H1 (cell line): Measurements from ENCODE around the gene POLR3H. TPM values are rescaled to one million over a fixed set of nuclear protein-coding genes. Genes with fewer than 3 reads are reported as not detected.

Experiments
- BRCA1 ChIP-seq: IDR thresholded peaks from 2 replicates; pipeline ENCODE4 v1.6.1; 2012; ENCODE audit warnings: low read depth, low read length, improper control_type of control experiment
- CBX8 ChIP-seq: fragments of 300-800, 300-1000 bp; sonication (generic); IDR thresholded peaks from 2 replicates; pipeline ENCODE4 v1.7.1; 2016; ENCODE audit warnings: low read depth, low read length, borderline replicate concordance
- RBBP5 ChIP-seq: IDR thresholded peaks from 2 replicates; pipeline ENCODE4 v1.7.1; 2012; ENCODE audit warnings: low read depth, mild to moderate bottlenecking, inconsistent platforms, low read length, moderate library complexity, borderline replicate concordance
- TEAD4 ChIP-seq: IDR thresholded peaks from 2 replicates; pipeline ENCODE4 v1.6.1; 2012; ENCODE audit warnings: low read depth, low read length, inconsistent platforms, mixed read lengths
- polyA plus RNA-seq, 7 experiments: library from polyadenylated mRNA; depleted of rRNA in 3 of 7; stranded (reverse) in 5 of 7; unstranded in 2 of 7; fragments of >200 nt in 5 of 7; fragments of 200-250 nt in 2 of 7; gene quantifications; 1 replicate in 5 of 7; 2 replicates in 1 of 7; 4 replicates in 1 of 7; pipeline versions ENCODE4 v1.2.1 to v1.2.3, GENCODE V29; 2011 to 2013; ENCODE audit warnings: missing spikeins in 2 of 7, mixed read lengths in 2 of 7
- total RNA-seq: library from RNA; stranded (reverse); fragmentation: NEBNext Ultra II Directional; extraction: Animal tissue kit (Norgen Biotek cat#: 25700); gene quantifications from 2 replicates; pipeline ENCODE4 v1.2.1, GENCODE V29; 2021
- TF ChIP-seq, protein P1 (sequence below): IDR thresholded peaks from 2 replicates; pipeline ENCODE4 v1.6.1; 2012; ENCODE audit warnings: inconsistent platforms

The POLR3H gene
- total and polyA plus RNA-seq, 2 of the 8 experiments (the other 6 are each of a cell fraction or from before 2014, with no cell fraction given), result 29.7 to 39.2 TPM

DNA sequence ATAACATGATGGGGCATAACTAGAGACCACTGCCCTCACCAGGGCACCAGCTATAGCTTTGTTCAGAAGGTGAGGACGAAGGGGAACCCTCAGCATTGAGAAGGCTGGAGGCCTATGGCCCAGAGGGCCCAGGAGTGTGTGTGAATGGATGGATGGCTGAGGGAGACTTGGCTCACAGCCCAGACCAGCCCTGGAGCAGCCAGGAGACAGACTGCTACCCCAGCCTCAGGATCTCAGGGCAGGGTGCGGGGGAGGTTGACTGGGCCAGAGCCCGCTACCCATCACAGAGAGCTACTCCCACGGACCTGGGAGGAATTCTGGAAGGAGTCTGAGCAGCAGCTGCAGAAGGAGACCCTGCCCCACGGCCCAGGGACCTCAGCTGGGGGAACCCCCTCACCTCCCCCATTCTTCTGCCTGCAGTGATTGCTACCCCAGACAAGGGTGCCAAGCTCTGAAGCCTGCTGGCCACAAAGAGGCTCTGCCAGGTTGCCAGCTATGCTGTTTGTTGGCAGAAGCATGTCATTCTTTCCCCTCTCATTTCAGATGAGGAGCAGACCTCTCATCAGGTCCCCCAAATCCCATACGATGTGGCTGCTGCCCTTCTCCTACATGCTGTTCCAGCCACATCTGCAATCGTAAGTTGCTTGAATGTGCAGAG lies 11.2 kb upstream of the POLR3H start (continued):
- TF ChIP-seq CBX8, result no peak
- TF ChIP-seq TEAD4, result no peak
- TF ChIP-seq, protein P1, sequence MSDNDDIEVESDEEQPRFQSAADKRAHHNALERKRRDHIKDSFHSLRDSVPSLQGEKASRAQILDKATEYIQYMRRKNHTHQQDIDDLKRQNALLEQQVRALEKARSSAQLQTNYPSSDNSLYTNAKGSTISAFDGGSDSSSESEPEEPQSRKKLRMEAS, result no peak
- no peak for TF ChIP-seq RBBP5
- no peak for TF ChIP-seq BRCA1
